Kidney (tissue), 14 donors: ENCODE results near the gene PLCH1. TPM values are rescaled to one million over a fixed set of nuclear protein-coding genes. Genes with fewer than 3 reads are reported as not detected.

Experiments
- DNase-seq, 5 donors: peaks; one replicate each; pipeline ENCODE4 v3.0.0-alpha.2; 2013 to 2020
- FAIRE-seq: peaks from 2 replicates; lab custom pipeline; 2012; peaks lifted over from hg19 to GRCh38; lab: Jason Lieb, UNC
- H3K27ac ChIP-seq, 2 donors: one replicate each; pipeline ENCODE4 v1.7.0; 2013; ENCODE audit warnings: low read depth in 2 of 2, low read length in 2 of 2, inconsistent platforms in 1 of 2
- H3K27me3 ChIP-seq: one replicate; pipeline ENCODE4 v1.7.1; 2013; ENCODE audit warnings: low read length, inconsistent platforms; ENCODE audit not compliant: control insufficient read depth, insufficient read depth
- H3K36me3 ChIP-seq, 3 donors: one replicate each; pipeline versions ENCODE4 v1.7.0 to v1.7.1; 2013; ENCODE audit warnings: low read length in 3 of 3, control low read depth in 1 of 3, inconsistent platforms in 1 of 3; ENCODE audit not compliant: insufficient read depth in 3 of 3, control insufficient read depth in 2 of 3
- H3K4me1 ChIP-seq, 3 donors: one replicate each; pipeline versions ENCODE4 v1.7.0 to v1.7.1; 2013; ENCODE audit warnings: low read length in 3 of 3, inconsistent platforms in 1 of 3, low read depth in 1 of 3; ENCODE audit not compliant: control insufficient read depth in 2 of 3, insufficient read depth in 2 of 3
- H3K4me3 ChIP-seq, 3 donors: one replicate each; pipeline versions ENCODE4 v1.7.0 to v1.8.1; 2013; ENCODE audit warnings: low read length in 3 of 3, control low read depth in 1 of 3, inconsistent platforms in 1 of 3
- H3K9ac ChIP-seq, 3 donors: one replicate each; pipeline versions ENCODE4 v1.7.0 to v1.7.1; 2013; ENCODE audit warnings: low read length in 3 of 3, control low read depth in 1 of 3, inconsistent platforms in 1 of 3
- H3K9me3 ChIP-seq, 3 donors: one replicate each; pipeline versions ENCODE4 v1.7.0 to v1.7.1; 2013; ENCODE audit warnings: low read length in 3 of 3, control low read depth in 1 of 3, inconsistent platforms in 1 of 3; ENCODE audit not compliant: control insufficient read depth in 2 of 3, insufficient read depth in 1 of 3
- CTCF ChIP-seq: IDR thresholded peaks from 3 replicates; pipeline ENCODE4 v1.5.1; 2012; ENCODE audit warnings: mild to moderate bottlenecking, moderate library complexity, borderline replicate concordance; ENCODE audit not compliant: insufficient read depth; ENCODE audit errors: extremely low read depth
- intact Hi-C: fragments of 100-400 bp; cut with DNase I; formaldehyde crosslinking; loops from one replicate; pipeline ENCODE4 v1.11.1; 2022
- polyA plus RNA-seq: library from polyadenylated mRNA; stranded (reverse); fragments of 350-450 nt; fragmentation: Illumina TruSeq; extraction: RNeasy Lipid Tissue Mini Kit (QIAGEN cat#74804); gene quantifications from one replicate; pipeline ENCODE4 v1.2.3, GENCODE V29; 2014; ENCODE audit warnings: low read depth, low replicate concordance; ENCODE audit not compliant: insufficient read depth
- total RNA-seq: library from RNA; stranded (reverse); fragmentation: NEBNext Ultra II Directional; extraction: Animal tissue kit (Norgen Biotek cat#: 25700); gene quantifications from one replicate; pipeline ENCODE4 v1.2.1, GENCODE V29; 2021
- donor health status: control.
- donor health status: control.
- donor health status: control.
- donor health status: control.
- donor health status: control.
- donor health status: DM: yes; HTN: yes; CAD: no.
- donor health status: Normal renal cell carcinoma (clear cell type).

Gene PLCH1
- total and polyA plus RNA-seq, 2 donors from 2014 or later, result 1.6 to 9.6 TPM

- Histone ChIP-seq H3K4me3 (no peak overlapping the region), H3K36me3 (no peaks in the 10 kb centered on the region), H3K9me3 (no peaks in the 10 kb centered on the region), H3K27me3 (no peaks in the 10 kb centered on the region), H3K27ac (no peak overlapping the region), H3K4me1 (peaks cover 7 to 32% (median 10%) of the 10 kb centered on the region in 3 donors), H3K9ac (no peak overlapping the region)
- FAIRE-seq, result no peak
- TF ChIP-seq CTCF, result no peak
- intact Hi-C loops, result no loop called here
- no peak for DNase-seq
These were observed 191.1 kb downstream of the PLCH1 start for GRCh38 chr3:155553780-155554179.

GRCh38 chr3:155553326-155553725 is 191.5 kb downstream of the PLCH1 start:
- peaks cover 7 to 32% (median 10%) of the 10 kb centered on the region in 3 donors for H3K4me1 ChIP-seq
- intact Hi-C loops, result no loop called here

GRCh38 chr3:155550391-155550790 is 194.5 kb downstream of the PLCH1 start:
- FAIRE-seq (peak; percentile 45), DNase-seq (peak in 2 of 5 donors; percentile 56 to 60)
- no peaks in the 10 kb centered on the region for H3K9me3 ChIP-seq

More at GRCh38 chr3:155553326-155553725, 191.5 kb downstream of the PLCH1 start:
- DNase-seq (no peak), FAIRE-seq (no peak)
- H3K4me3 ChIP-seq, result no peak overlapping the region
- H3K27ac ChIP-seq, result no peak overlapping the region
- TF ChIP-seq CTCF, result no peak
- H3K36me3 ChIP-seq, result no peaks in the 10 kb centered on the region
- no peaks in the 10 kb centered on the region for H3K27me3 ChIP-seq
- no peaks in the 10 kb centered on the region for H3K9me3 ChIP-seq
- no peak overlapping the region for H3K9ac ChIP-seq

More at GRCh38 chr3:155550391-155550790, 194.5 kb downstream of the PLCH1 start:
- H3K27ac ChIP-seq, result peak overlapping the region in 1 of 2 donors; percentile 16
- H3K9ac ChIP-seq, result no peak overlapping the region
- H3K27me3 ChIP-seq, result no peaks in the 10 kb centered on the region
- intact Hi-C loops, result no loop called here
- H3K4me1 ChIP-seq, result peaks cover 7 to 27% (median 10%) of the 10 kb centered on the region in 3 donors
- no peak overlapping the region for H3K4me3 ChIP-seq
- TF ChIP-seq CTCF, result no peak
- H3K36me3 ChIP-seq, result no peaks in the 10 kb centered on the region
